Keratinocyte (primary cell): ENCODE results near the gene CPNE9.

Source experiments
- CTCF ChIP-seq, 3 experiments: IDR thresholded peaks in 1 of 3; conservative IDR thresholded peaks in 1 of 3; optimal IDR thresholded peaks in 1 of 3; 2 replicates in 2 of 3; 3 replicates in 1 of 3; pipeline versions ENCODE3 to v1.5.1; 2011; ENCODE audit warnings: low read length in 3 of 3, mild to moderate bottlenecking in 3 of 3, moderate library complexity in 2 of 3, control low read depth in 1 of 3, inconsistent platforms in 1 of 3; ENCODE audit not compliant: insufficient read depth in 2 of 3; ENCODE audit errors: extremely low read depth in 1 of 3
- EZH2 ChIP-seq: IDR thresholded peaks from one replicate; pipeline ENCODE4 v1.6.1; 2012; ENCODE audit warnings: inconsistent platforms, mild to moderate bottlenecking, low read length, moderate library complexity

DNA sequence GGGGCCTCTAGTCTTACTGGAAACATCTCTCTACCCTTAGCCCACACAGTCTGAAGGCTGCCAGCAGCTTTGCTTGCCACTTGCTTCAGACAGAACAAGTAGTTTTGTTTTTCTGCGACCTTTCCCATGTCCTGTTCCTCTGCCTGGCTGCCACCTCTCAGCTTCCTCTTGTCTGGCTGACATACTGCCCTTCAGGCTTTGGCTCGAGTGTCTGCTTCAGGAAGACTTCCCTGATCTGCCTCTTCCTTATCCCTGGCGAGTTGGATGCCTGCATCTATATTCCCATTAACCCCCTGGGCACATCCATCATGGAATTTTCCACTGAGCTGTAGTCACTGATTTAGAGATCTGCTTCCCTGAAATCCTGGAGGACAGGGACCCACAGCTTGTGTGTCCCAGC, 25.1 kb upstream of the CPNE9 start:
- TF ChIP-seq CTCF (optimal IDR thresholded peaks at IDR 0.05 in 1 of 3, IDR thresholded peaks at IDR 0.05 in 1 of 3, conservative IDR thresholded peaks at IDR 0.05 in 1 of 3; ENCODE audit: extremely low read depth in 1 of 3, insufficient read depth in 2 of 3, low read length in 3 of 3) (no peak), EZH2 (no peak)
